ENCODE measurements around the gene PDSS1. TPM values are rescaled to one million over a fixed set of nuclear protein-coding genes. Genes with fewer than 3 reads are reported as not detected.

The PDSS1 gene
- polyA plus RNA-seq, 1 donor from 2014 or later, result 13.0 TPM

DNA sequence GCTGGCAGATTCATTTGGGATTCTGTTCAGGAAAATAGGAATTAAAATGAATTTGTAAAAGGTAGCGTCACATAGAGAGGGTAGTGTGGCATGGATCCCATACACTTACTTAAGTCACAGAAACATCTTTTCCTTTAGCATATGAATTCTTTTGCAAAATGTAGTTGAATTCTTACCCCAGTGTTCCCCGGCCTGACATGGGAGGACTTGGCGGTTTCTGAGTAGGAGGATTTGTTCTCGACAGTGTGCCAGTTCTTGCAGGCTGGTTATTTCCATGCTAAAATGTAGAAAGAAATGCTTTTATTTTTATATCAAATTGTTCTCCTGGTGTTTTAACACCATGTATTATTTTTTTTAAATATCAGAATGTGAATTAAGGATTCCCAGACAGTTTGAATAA lies 72.6 kb downstream of the PDSS1 start:
- H3K27ac ChIP-seq (ENCODE audit: low read length), result no peak overlapping the region

GRCh38 chr10:26773633-26774032 lies 76.1 kb downstream of the PDSS1 start:
- Histone ChIP-seq H3K27me3 (ENCODE audit: insufficient read depth, low read depth, low read length) (no peaks in the 10 kb centered on the region), H3K36me3 (ENCODE audit: insufficient read depth, low read length) (no peaks in the 10 kb centered on the region), H4K20me1 (ENCODE audit: insufficient read depth) (no peaks in the 10 kb centered on the region), H3K4me2 (ENCODE audit: low read length) (no peak overlapping the region), H3K9me2 (ENCODE audit: insufficient read depth, low read length) (no peaks in the 10 kb centered on the region), H3K9me3 (ENCODE audit: low read length) (no peaks in the 10 kb centered on the region), H3K9ac (ENCODE audit: low read length) (no peak overlapping the region), H3F3A (ENCODE audit: insufficient read depth, low read length, poor library complexity, severe bottlenecking) (no peaks in the 10 kb centered on the region), H3K27ac (ENCODE audit: low read length) (no peak overlapping the region), H3K4me3 (ENCODE audit: low read length) (no peak overlapping the region), H2AFZ (ENCODE audit: low read depth, low read length) (no peak overlapping the region), H3K79me2 (replicated peaks; ENCODE audit: insufficient read depth, low read length) (no peaks in the 10 kb centered on the region)
- TF ChIP-seq RAD21 (conservative IDR thresholded peaks at IDR 0.05), result no peak
- TF ChIP-seq, protein P1, sequence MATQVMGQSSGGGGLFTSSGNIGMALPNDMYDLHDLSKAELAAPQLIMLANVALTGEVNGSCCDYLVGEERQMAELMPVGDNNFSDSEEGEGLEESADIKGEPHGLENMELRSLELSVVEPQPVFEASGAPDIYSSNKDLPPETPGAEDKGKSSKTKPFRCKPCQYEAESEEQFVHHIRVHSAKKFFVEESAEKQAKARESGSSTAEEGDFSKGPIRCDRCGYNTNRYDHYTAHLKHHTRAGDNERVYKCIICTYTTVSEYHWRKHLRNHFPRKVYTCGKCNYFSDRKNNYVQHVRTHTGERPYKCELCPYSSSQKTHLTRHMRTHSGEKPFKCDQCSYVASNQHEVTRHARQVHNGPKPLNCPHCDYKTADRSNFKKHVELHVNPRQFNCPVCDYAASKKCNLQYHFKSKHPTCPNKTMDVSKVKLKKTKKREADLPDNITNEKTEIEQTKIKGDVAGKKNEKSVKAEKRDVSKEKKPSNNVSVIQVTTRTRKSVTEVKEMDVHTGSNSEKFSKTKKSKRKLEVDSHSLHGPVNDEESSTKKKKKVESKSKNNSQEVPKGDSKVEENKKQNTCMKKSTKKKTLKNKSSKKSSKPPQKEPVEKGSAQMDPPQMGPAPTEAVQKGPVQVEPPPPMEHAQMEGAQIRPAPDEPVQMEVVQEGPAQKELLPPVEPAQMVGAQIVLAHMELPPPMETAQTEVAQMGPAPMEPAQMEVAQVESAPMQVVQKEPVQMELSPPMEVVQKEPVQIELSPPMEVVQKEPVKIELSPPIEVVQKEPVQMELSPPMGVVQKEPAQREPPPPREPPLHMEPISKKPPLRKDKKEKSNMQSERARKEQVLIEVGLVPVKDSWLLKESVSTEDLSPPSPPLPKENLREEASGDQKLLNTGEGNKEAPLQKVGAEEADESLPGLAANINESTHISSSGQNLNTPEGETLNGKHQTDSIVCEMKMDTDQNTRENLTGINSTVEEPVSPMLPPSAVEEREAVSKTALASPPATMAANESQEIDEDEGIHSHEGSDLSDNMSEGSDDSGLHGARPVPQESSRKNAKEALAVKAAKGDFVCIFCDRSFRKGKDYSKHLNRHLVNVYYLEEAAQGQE (IDR thresholded peaks at IDR 0.05; ENCODE audit: borderline replicate concordance), result no peak
- TF ChIP-seq EZH2 (IDR thresholded peaks at IDR 0.05; ENCODE audit: borderline replicate concordance, insufficient read depth, low read length, poor library complexity, severe bottlenecking), result no peak
- no peak for TF ChIP-seq POLR2AphosphoS5 (IDR thresholded peaks at IDR 0.05)
- TF ChIP-seq EP300 (conservative IDR thresholded peaks at IDR 0.05; ENCODE audit: poor library complexity, severe bottlenecking), result no peak
- TF ChIP-seq SMC3 (conservative IDR thresholded peaks at IDR 0.05; ENCODE audit: poor library complexity), result no peak
- no peak for TF ChIP-seq MXI1 (conservative IDR thresholded peaks at IDR 0.05; ENCODE audit: poor library complexity, severe bottlenecking)
- TF ChIP-seq, protein P2, sequence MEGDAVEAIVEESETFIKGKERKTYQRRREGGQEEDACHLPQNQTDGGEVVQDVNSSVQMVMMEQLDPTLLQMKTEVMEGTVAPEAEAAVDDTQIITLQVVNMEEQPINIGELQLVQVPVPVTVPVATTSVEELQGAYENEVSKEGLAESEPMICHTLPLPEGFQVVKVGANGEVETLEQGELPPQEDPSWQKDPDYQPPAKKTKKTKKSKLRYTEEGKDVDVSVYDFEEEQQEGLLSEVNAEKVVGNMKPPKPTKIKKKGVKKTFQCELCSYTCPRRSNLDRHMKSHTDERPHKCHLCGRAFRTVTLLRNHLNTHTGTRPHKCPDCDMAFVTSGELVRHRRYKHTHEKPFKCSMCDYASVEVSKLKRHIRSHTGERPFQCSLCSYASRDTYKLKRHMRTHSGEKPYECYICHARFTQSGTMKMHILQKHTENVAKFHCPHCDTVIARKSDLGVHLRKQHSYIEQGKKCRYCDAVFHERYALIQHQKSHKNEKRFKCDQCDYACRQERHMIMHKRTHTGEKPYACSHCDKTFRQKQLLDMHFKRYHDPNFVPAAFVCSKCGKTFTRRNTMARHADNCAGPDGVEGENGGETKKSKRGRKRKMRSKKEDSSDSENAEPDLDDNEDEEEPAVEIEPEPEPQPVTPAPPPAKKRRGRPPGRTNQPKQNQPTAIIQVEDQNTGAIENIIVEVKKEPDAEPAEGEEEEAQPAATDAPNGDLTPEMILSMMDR (IDR thresholded peaks at IDR 0.05; ENCODE audit: poor library complexity, severe bottlenecking), result no peak
- no peak for TF ChIP-seq TAF1 (IDR thresholded peaks at IDR 0.05; ENCODE audit: low read depth)

More for the DNA sequence above, 72.6 kb downstream of the PDSS1 start:
- Histone ChIP-seq H4K20me1 (ENCODE audit: insufficient read depth) (no peaks in the 10 kb centered on the region), H3K79me2 (replicated peaks; ENCODE audit: insufficient read depth, low read length) (no peaks in the 10 kb centered on the region), H3K27me3 (ENCODE audit: insufficient read depth, low read depth, low read length) (no peaks in the 10 kb centered on the region), H3K4me3 (ENCODE audit: low read length) (no peak overlapping the region), H3K9ac (ENCODE audit: low read length) (no peak overlapping the region), H3K4me2 (ENCODE audit: low read length) (no peak overlapping the region), H3K9me2 (ENCODE audit: insufficient read depth, low read length) (no peaks in the 10 kb centered on the region), H3K9me3 (ENCODE audit: low read length) (no peaks in the 10 kb centered on the region), H3K36me3 (ENCODE audit: insufficient read depth, low read length) (no peaks in the 10 kb centered on the region), H2AFZ (ENCODE audit: low read depth, low read length) (no peak overlapping the region), H3F3A (ENCODE audit: insufficient read depth, low read length, poor library complexity, severe bottlenecking) (no peaks in the 10 kb centered on the region)
- TF ChIP-seq MXI1 (conservative IDR thresholded peaks at IDR 0.05; ENCODE audit: poor library complexity, severe bottlenecking), result no peak
- TF ChIP-seq POLR2AphosphoS5 (IDR thresholded peaks at IDR 0.05), result no peak
- TF ChIP-seq RAD21 (conservative IDR thresholded peaks at IDR 0.05), result no peak
- TF ChIP-seq EZH2 (IDR thresholded peaks at IDR 0.05; ENCODE audit: borderline replicate concordance, insufficient read depth, low read length, poor library complexity, severe bottlenecking), result no peak
- TF ChIP-seq TAF1 (IDR thresholded peaks at IDR 0.05; ENCODE audit: low read depth), result no peak
- TF ChIP-seq, protein P2 (IDR thresholded peaks at IDR 0.05; ENCODE audit: poor library complexity, severe bottlenecking), result no peak
- TF ChIP-seq SMC3 (conservative IDR thresholded peaks at IDR 0.05; ENCODE audit: poor library complexity), result no peak
- TF ChIP-seq, protein P1 (IDR thresholded peaks at IDR 0.05; ENCODE audit: borderline replicate concordance), result no peak
- TF ChIP-seq EP300 (conservative IDR thresholded peaks at IDR 0.05; ENCODE audit: poor library complexity, severe bottlenecking), result no peak
